HG03521 (cell line): ENCODE results near the gene OSBPL6.

Experiments
- ATAC-seq: cut with Tn5 transposase; IDR thresholded peaks from one replicate; pipeline ENCODE4 v1.9.1; 2021; ENCODE audit warnings: mild to moderate bottlenecking, moderate library complexity; ENCODE audit not compliant: unreplicated experiment

Gene OSBPL6

GRCh38 chr2:178237488-178238153 lies 43.3 kb downstream of the OSBPL6 start:
- ATAC-seq: no peak

- ATAC-seq: no peak
These were observed 43.8 kb downstream of the OSBPL6 start for GRCh38 chr2:178238154-178238521.

DNA sequence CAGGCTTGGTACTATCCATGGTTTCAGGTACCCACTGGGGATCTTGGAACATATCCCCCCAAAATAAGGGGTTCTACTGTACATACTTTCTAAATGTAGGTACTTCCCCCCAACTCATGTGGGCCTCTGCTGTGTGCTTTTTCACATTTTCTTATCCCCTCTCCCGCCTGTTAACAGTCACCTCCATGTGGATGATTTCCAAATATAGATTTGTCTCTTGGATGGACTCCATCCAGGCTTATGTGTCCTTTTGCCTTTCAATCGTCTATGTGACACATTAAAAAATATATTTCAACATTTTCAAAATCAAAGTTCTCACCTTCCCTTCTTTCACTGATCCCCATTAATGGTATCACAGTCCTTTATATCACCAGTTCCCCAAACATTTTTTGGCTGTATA lies 44.4 kb downstream of the OSBPL6 start:
- no peak for ATAC-seq

DNA sequence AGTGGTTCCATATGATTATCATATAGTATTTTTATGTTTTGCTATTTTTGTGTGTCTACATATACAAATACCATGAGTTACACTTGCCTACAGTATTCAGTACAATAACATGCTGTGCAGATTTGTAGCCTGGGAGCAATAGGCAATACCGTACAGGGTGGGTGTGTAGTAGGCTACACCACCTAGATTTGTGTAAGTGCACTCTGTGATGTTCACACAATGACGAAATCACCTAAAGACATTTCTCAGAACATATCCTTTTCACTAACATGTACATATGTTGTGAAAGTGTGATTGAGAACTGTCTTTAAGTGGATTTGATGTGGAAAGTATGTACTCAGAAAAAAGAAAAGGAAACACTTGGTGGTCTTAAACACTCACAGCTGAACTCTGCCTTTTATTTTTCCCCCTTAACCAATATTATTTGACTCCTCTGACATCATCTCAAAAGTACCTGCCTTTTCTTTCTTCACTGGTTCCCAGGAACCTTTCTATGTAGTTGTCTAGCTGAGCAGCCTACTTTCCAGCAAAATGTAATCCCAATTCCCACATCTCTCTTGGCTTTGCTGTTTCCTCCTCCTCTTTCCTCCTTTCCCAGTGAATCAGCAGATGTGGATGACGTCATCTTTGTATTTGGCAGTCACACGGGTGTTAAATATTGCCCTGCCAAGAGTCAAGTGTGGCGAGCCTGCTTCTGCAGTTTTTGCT lies 47.7 kb downstream of the OSBPL6 start:
- no peak for ATAC-seq

DNA sequence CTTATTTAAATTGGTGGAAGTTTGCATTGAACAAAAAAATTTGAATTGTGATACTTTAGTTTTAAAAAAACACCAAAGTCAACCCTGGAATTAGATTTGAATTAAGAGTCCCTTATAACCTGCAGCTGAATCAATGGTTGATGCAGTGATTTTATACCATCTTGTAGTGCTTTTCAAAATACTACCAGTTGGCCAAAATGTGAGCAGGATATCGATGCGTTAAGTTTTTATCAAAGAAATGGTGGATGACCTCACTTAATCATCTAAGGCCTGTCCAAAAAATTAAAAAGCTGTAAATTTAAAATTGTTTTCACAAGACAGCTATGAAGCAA lies 48.2 kb downstream of the OSBPL6 start:
- ATAC-seq: no peak

GRCh38 chr2:178243961-178244360 lies 49.6 kb downstream of the OSBPL6 start:
- ATAC-seq: no peak

- ATAC-seq: no peak
These were observed 50.5 kb downstream of the OSBPL6 start for GRCh38 chr2:178244777-178245176.

DNA sequence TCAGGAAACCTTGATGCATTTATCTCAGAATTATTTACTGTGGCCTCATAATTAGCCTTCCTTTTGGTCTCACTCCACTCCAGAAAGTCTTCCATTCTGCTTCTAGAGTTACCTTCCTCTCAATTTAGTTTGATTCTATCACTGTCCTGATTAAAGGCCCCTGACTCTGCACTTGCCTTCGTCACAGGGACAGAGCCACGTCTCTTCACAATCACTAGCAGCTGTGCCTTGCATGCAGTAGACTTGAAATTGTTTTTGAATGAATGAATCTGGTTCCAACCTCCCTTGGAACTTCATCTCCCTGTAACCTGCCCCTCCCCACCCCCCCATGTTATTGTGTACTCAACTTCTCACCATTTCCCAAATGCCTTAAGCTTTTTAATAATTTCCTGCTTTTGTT lies 52.4 kb downstream of the OSBPL6 start:
- no peak for ATAC-seq

DNA sequence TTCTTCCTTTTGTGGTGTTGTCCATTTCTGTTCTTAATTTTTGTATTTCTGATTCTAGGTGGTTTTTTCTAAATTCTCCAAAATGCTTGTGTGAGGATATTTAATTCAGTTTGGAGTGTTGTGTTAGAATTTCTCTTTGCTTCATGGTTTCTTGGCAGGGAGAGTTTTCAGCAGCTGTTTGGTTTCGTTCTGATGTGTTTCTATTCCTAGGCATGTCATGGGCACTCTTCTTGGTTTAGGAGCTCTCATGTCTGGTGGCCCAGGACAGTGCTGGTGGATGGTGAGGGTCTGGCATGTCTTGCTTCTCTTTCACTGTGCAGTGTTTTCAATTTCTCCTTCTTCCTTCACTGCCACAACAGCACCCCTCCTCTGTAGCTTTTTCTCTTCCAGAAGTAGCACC lies 52.9 kb downstream of the OSBPL6 start:
- no peak for ATAC-seq

DNA sequence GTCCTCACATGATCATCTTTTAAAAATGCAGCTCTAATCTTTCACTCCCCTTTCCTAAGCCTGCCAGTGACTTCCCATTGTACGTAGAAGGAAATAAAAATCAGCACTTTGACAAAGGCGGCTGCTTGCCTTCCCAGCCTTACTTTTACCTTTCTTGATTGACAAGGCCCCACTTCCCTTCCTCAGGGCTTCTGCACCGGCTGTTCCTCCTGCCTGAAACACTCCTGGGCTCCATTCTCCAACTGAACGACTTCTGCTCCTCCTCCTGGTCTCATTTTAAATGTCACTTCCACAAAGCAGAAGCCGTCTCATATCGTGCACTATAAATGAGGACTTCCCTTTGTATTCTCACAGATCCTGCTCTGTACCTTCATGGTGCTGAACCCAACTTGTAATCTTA lies 56.1 kb downstream of the OSBPL6 start:
- ATAC-seq: no peak

DNA sequence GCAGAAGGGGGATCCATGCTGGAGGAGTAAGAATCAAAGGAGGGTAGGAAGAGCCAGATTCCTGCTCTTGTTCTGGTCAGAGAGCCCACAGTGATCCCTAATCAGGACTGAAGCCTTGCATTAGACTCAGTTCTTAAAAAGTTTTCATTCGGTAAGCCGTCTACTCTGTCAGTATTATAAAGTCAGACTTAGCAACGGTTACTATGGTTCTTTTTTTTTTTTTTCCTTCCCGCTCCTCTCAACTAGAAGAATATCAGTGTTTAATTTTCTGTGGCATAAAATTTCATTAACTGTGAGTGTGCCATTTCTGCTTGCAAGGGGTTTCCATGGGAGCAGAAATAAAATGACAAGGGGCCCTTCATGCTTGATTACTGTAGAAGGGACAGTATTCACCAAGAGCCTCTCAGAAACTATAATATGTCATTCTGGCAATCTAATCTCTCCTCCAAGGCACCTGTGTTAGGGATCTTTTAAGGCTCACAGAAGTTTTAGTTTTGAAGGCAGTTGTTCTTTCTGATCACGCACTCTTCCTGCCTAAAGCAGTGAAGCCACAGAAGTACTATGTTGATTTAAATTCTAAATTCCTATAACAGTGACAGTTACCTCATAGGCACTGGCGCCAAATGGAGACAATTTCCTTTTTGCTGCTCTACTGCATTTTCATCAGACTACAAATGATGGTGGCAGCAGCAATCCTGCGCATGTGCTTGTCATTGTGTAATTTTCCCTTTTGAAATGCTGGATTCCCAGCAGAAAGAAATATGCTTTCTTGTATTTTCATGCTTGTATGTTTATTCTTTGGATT lies 57.0 kb downstream of the OSBPL6 start:
- no peak for ATAC-seq

GRCh38 chr2:178256382-178257042 lies 62.2 kb downstream of the OSBPL6 start:
- no peak for ATAC-seq

DNA sequence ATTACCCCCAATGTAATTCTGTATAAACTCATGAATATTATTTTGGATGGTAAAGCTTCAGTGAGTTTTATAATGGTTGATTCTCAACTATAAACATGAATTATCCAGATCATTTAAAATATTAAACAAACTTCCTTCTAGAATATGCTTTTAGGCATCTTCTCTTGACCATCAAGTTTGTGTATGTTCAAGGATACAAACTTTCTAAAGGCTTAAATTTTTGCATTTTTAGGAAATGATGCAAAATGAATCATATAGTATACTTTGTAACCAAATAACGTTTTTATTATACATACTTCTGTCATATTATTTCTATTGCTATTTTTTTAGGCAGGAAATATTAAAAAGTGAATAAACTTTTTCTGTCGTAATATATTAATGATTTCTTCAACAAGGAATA lies 62.8 kb downstream of the OSBPL6 start:
- ATAC-seq: no peak

DNA sequence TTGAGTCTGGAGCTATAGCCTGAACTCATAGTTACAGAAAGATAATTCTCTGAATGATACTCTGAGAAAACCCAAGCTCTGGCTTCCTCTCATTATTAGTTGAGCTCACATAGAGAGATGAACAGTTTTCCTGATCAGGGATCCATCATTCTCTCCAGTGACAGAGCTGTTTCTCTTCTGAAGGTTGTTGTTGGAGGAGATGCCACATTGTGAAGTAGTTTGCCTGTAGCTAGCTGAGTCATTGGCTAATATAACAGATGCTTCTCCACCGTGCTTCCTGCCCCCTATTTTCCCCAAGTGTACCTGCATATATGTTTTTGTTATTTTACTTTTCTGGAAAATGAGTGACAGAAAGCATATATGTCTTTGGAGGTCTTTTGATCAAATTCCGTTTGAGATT lies 64.6 kb downstream of the OSBPL6 start:
- ATAC-seq: no peak

DNA sequence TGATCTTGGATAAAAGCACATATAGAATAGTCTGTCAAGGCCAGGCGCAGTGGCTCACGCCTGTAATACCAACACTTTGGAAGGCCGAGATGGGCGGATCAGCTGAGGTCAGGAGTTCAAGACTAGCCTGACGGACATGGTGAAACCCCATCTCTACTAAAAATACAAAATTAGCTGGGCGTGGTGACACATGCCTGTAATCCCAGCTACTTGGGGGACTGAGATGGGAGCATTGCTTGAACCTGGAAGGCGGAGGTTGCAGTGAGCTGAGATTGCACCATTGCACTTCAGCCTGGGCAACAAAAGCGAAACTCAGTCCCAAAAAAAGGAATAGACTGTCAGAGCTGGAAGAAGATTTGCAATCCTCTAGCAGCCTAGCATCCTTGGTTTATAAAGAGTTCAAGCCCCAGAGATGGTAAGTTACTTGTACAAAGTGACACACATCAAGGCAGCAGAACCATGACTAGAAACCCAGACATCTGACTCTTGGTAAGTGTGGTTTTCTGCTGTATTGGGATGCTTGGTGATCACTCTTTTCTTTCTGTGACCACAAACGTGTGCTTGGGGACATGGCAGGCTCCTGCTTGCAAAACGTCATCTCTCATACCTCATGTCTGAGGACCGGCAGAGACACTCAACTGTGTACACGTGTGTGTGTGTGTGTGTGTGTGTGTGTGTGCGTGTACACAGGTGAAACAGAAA lies 69.0 kb downstream of the OSBPL6 start:
- no peak for ATAC-seq

DNA sequence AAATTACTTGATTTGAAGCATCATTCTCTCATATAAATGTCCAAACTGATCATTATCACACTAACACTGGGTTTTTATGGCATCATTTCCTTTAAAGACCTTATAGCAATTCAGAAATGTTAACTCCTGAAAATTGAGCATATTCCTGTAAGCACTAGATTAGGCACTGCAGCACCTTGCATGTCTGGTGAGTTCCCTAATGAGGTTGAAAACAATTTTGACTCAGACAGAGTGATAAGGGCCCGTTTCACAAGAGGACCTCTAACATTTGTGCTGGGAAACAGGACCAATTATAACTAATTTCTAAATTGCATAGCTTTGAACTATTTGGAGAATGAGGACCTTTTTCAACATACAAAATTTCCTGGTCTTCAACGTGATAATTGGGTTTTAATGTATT lies 69.9 kb downstream of the OSBPL6 start:
- ATAC-seq: no peak

- no peak for ATAC-seq
These were observed 71.5 kb downstream of the OSBPL6 start for GRCh38 chr2:178265851-178266250.

- no peak for ATAC-seq
These were observed 72.1 kb downstream of the OSBPL6 start for GRCh38 chr2:178266445-178266844.

GRCh38 chr2:178267660-178268059 lies 73.3 kb downstream of the OSBPL6 start:
- no peak for ATAC-seq

DNA sequence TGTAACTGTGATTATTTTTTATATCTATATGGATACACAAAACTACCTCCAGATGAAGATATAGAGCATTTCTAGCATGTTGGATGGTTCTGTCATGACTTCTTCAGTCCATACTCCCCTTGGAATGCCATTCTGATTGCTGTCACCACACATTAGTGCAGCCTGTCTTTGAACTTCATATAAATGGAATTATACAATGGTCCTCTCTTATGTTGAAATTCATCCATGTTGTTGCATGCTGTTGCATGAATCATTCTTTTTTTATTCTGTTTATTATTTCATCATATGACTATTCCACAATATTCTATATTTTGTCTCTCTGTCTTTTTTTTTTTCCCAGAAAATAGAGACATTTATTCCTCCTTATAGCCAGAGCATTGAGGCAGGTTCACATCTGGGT lies 74.1 kb downstream of the OSBPL6 start:
- ATAC-seq: no peak
